Hepatocyte (in vitro differentiated cells): ENCODE results near the gene TMEM232. TPM values are rescaled to one million over a fixed set of nuclear protein-coding genes. Genes with fewer than 3 reads are reported as not detected.

Source experiments
- DNase-seq: peaks from one replicate; pipeline ENCODE4 v3.0.0-alpha.2; 2016; ENCODE audit warnings: low spot score
- H2AFZ ChIP-seq: fragments of 200-600 bp; sonication (generic); 2 replicates; pipeline ENCODE4 v1.6.0; 2016; ENCODE audit warnings: antibody characterized with exemption, mild to moderate bottlenecking
- H3K27ac ChIP-seq: fragments of 200-600 bp; sonication (generic); 2 replicates; pipeline ENCODE4 v1.5.1; 2016; ENCODE audit warnings: mild to moderate bottlenecking
- H3K27me3 ChIP-seq: fragments of 200-600 bp; sonication (generic); 2 replicates; pipeline ENCODE4 v1.6.1; 2016
- H3K36me3 ChIP-seq: fragments of 200-600 bp; sonication (generic); replicated peaks from 2 replicates; pipeline ENCODE4 v1.5.1; 2016; ENCODE audit warnings: low read depth; ENCODE audit not compliant: insufficient read depth
- H3K4me1 ChIP-seq: fragments of 200-600 bp; sonication (generic); 2 replicates; pipeline ENCODE4 v1.5.1; 2016; ENCODE audit warnings: mild to moderate bottlenecking, moderate library complexity; ENCODE audit not compliant: insufficient read depth
- H3K4me2 ChIP-seq: fragments of 200-600 bp; sonication (generic); 2 replicates; pipeline ENCODE4 v1.6.0; 2016
- H3K4me3 ChIP-seq: fragments of 200-600 bp; sonication (generic); 2 replicates; pipeline ENCODE4 v1.5.1; 2016; ENCODE audit warnings: mild to moderate bottlenecking
- H3K79me2 ChIP-seq: fragments of 200-600 bp; sonication (generic); 2 replicates; pipeline ENCODE4 v1.6.0; 2017; ENCODE audit warnings: mild to moderate bottlenecking
- H3K9me2 ChIP-seq: fragments of 200-600 bp; sonication (generic); replicated peaks from 2 replicates; pipeline ENCODE4 v1.6.0; 2017; ENCODE audit warnings: mild to moderate bottlenecking; ENCODE audit not compliant: insufficient read depth
- H3K9me3 ChIP-seq: fragments of 200-600 bp; sonication (generic); 2 replicates; pipeline ENCODE4 v1.5.1; 2016; ENCODE audit warnings: low read depth, mild to moderate bottlenecking
- H4K20me1 ChIP-seq: fragments of 200-600 bp; sonication (generic); 2 replicates; pipeline ENCODE4 v1.6.0; 2016; ENCODE audit warnings: mild to moderate bottlenecking; ENCODE audit not compliant: insufficient read depth, poor library complexity, severe bottlenecking
- EZH2 ChIP-seq: fragments of 200-600 bp; sonication (generic); IDR thresholded peaks from 2 replicates; pipeline ENCODE4 v1.6.1; 2016; ENCODE audit warnings: antibody characterized with exemption, mild to moderate bottlenecking, borderline replicate concordance
- EZH2phosphoT487 ChIP-seq: fragments of 200-600 bp; sonication (generic); IDR thresholded peaks from one replicate; pipeline ENCODE4 v1.6.1; 2018; ENCODE audit warnings: antibody characterized with exemption, mild to moderate bottlenecking, low read depth, moderate library complexity; ENCODE audit not compliant: unreplicated experiment, severe bottlenecking
- WGBS: methylation state at CpG from one replicate; pipeline ENCODE4 v1.1.6; 2016; ENCODE audit warnings: low lambda C conversion rate; ENCODE audit errors: missing lambda C conversion rate; 5-methylcytosine and 5-hydroxymethylcytosine counted together
- polyA plus RNA-seq: library from polyadenylated mRNA; unstranded; fragments of >200 nt; fragmentation: Nextera tagmentation; extraction: Ambion mirVana; gene quantifications from 2 replicates; pipeline ENCODE4 v1.2.1, GENCODE V29; 2016
- total RNA-seq: library from RNA; depleted of rRNA; stranded (reverse); fragments of >200 nt; gene quantifications from 2 replicates; pipeline ENCODE4 v1.2.3, GENCODE V29; 2014
- TF ChIP-seq, protein P1 (sequence below): fragments of 200-600 bp; sonication (generic); IDR thresholded peaks from 2 replicates; pipeline ENCODE4 v1.5.1; 2016; ENCODE audit warnings: antibody characterized with exemption, mild to moderate bottlenecking; ENCODE audit not compliant: poor library complexity

The TMEM232 gene
- total and polyA plus RNA-seq, 2 experiments from 2014 or later: 2.4 to 2.8 TPM

DNA sequence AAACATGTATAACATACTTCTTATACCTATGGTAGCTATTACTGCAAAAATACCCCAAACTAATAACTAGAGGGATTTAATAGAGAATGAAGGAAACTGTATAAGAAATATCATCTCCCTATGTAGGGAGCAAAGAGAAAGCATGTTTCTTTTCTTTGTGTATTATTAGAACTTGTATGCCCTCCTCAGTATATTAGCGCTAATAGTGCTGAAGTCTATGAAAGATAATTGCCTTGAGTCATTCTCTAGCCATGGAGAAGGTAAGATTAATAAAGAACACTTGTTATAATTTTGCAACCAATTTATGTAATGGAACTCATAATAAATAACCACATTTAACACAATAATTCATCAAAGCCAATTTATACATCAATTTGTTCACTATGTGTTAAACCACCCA is 329.2 kb downstream of the TMEM232 start:
- no peaks in the 10 kb centered on the region for H3K4me1 ChIP-seq
- no peaks in the 10 kb centered on the region for H3K9me3 ChIP-seq
- H4K20me1 ChIP-seq: no peaks in the 10 kb centered on the region
- H3K79me2 ChIP-seq: no peaks in the 10 kb centered on the region
- no peak overlapping the region for H3K27ac ChIP-seq
- no peaks in the 10 kb centered on the region for H3K36me3 ChIP-seq
- no peak overlapping the region for H3K4me2 ChIP-seq
- no peaks in the 10 kb centered on the region for H3K27me3 ChIP-seq
- TF ChIP-seq, protein P1, sequence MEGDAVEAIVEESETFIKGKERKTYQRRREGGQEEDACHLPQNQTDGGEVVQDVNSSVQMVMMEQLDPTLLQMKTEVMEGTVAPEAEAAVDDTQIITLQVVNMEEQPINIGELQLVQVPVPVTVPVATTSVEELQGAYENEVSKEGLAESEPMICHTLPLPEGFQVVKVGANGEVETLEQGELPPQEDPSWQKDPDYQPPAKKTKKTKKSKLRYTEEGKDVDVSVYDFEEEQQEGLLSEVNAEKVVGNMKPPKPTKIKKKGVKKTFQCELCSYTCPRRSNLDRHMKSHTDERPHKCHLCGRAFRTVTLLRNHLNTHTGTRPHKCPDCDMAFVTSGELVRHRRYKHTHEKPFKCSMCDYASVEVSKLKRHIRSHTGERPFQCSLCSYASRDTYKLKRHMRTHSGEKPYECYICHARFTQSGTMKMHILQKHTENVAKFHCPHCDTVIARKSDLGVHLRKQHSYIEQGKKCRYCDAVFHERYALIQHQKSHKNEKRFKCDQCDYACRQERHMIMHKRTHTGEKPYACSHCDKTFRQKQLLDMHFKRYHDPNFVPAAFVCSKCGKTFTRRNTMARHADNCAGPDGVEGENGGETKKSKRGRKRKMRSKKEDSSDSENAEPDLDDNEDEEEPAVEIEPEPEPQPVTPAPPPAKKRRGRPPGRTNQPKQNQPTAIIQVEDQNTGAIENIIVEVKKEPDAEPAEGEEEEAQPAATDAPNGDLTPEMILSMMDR: no peak
- TF ChIP-seq EZH2 (no peak), EZH2phosphoT487 (no peak)
- H2AFZ ChIP-seq: no peak overlapping the region
- no peak for DNase-seq
- WGBS: 100% methylated on average over 1 of the region's 1 CpG
- no peaks in the 10 kb centered on the region for H3K9me2 ChIP-seq
- no peak overlapping the region for H3K4me3 ChIP-seq

DNA sequence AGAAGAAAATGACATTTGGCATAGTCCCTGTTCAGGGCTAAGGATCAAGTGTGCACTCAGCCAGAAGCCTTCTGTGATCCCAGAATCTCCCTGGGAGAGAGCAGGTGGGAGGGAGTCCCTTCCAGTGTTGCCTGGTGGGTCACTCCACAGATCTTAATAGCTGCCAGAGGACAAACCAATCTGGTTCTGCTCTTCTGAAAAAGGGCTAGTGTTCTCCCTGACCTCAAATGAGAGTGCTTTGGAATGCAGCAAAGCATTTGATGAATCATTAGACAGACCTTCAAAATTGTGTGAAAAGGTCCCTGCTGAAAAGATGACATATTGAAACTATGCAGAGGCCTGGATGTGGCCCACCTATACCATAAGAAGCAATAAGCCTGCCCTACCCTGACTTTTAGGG is 339.7 kb downstream of the TMEM232 start:
- Histone ChIP-seq H3K4me1 (peaks cover 5% of the 10 kb centered on the region), H3K79me2 (no peaks in the 10 kb centered on the region), H3K9me2 (no peaks in the 10 kb centered on the region), H3K9me3 (no peaks in the 10 kb centered on the region), H4K20me1 (no peaks in the 10 kb centered on the region), H3K27me3 (no peaks in the 10 kb centered on the region), H3K4me3 (no peak overlapping the region), H3K27ac (no peak overlapping the region), H3K36me3 (no peaks in the 10 kb centered on the region), H3K4me2 (no peak overlapping the region), H2AFZ (no peak overlapping the region)
- TF ChIP-seq, protein P1: no peak
- TF ChIP-seq EZH2 (no peak), EZH2phosphoT487 (no peak)
- DNase-seq: no peak

DNA sequence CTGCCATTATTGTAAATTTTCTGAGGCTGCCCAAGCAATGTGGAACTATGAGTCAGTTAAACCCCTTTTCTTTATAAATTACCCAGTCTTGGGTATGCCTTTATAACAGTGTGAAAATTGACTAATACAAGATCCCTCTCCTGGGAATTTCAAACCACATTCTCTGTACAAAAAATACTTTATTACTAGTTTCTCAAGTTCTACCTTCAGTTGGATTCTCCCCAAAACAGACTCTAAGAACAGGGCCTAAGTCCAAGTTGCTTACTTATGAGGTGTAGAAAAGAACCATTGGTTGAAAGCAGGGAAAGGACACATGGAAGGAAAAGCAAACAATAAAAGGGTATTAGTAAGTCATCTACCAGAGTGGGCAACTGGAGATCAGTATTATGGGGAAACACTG is 343.2 kb downstream of the TMEM232 start:
- Histone ChIP-seq H3K4me3 (no peak overlapping the region), H3K4me1 (peaks cover 5% of the 10 kb centered on the region), H4K20me1 (no peaks in the 10 kb centered on the region), H3K36me3 (no peaks in the 10 kb centered on the region), H3K4me2 (no peak overlapping the region), H2AFZ (no peak overlapping the region), H3K9me2 (no peaks in the 10 kb centered on the region), H3K27ac (no peak overlapping the region), H3K9me3 (no peaks in the 10 kb centered on the region), H3K27me3 (no peaks in the 10 kb centered on the region), H3K79me2 (no peaks in the 10 kb centered on the region)
- no peak for DNase-seq
- TF ChIP-seq EZH2phosphoT487: no peak
- TF ChIP-seq EZH2: no peak
- TF ChIP-seq, protein P1: no peak

DNA sequence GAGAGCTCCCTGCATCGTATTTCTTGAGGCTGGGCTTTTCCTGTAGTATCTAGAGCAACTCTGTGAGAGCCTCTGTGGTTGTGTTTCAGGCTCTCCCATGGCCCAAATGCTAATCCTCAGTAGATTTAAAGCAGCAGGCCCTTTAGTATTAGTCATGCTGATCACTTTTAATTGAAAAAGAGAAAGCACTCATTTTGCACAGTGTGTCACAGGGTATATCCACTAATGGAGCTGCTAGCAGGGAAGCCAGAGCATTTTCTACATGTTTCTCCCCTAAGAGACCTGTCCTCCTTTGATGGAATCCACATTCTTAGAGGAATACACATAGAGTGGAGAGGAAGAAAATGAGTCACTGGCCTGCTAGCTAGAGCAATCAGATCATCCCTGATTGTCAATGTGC is 348.5 kb downstream of the TMEM232 start:
- H3K4me1 ChIP-seq: peaks cover 8% of the 10 kb centered on the region
- H3K4me2 ChIP-seq: no peak overlapping the region
- H3K9me2 ChIP-seq: no peaks in the 10 kb centered on the region
- WGBS: 42% methylated on average over 1 of the region's 1 CpG
- H2AFZ ChIP-seq: no peak overlapping the region
- no peaks in the 10 kb centered on the region for H3K9me3 ChIP-seq
- H3K27ac ChIP-seq: no peak overlapping the region
- TF ChIP-seq, protein P1: no peak
- TF ChIP-seq EZH2phosphoT487 (no peak), EZH2 (no peak)
- H3K79me2 ChIP-seq: no peaks in the 10 kb centered on the region
- no peaks in the 10 kb centered on the region for H3K27me3 ChIP-seq
- H4K20me1 ChIP-seq: no peaks in the 10 kb centered on the region
- H3K36me3 ChIP-seq: no peaks in the 10 kb centered on the region
- no peak overlapping the region for H3K4me3 ChIP-seq
- peak; percentile 17 for DNase-seq
